ENCODE measurements around the gene HSBP1.

The HSBP1 gene

DNA sequence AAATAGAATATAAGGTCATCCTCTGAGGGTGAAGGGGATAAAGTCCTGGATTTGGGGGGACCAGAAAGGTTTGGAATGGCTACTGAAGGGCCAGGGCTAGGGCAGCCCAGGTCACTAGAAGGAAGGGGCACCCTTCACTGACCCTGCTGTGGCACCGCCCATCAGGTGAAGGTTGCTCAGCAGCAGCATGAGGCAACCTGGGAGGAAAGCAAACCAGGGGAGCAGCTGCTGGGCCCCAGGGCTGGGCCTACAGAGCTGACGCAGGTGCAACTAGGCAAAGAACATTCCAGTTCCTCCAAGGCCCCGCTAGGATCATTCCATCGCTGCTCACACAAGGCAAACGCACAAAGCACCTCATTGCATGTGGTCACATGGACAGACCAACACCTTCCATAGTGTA, 3.4 kb upstream of the HSBP1 start:
- FAIRE-seq, result no peak

GRCh38 chr16:83806036-83806435, 1.7 kb upstream of the HSBP1 start:
- FAIRE-seq, result no peak

DNA sequence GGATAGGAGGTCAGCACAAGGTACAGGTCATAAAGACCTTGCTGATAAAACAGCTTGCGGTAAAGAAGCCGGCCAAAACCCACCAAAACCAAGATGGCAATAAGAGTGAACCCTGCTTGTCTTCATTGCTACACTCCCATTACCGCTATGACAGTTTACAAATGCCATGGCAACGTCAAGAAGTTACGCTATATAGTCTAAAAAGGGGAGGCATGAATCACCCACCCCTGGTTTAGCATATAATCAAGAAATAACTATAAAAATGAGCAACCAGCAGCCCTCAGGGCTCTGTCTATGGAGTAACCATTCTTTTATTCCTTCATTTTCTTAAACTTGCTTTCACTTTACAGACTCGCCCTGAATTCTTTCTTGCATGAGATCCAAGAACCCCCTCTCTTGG, 1.0 kb upstream of the HSBP1 start:
- no peak for FAIRE-seq

DNA sequence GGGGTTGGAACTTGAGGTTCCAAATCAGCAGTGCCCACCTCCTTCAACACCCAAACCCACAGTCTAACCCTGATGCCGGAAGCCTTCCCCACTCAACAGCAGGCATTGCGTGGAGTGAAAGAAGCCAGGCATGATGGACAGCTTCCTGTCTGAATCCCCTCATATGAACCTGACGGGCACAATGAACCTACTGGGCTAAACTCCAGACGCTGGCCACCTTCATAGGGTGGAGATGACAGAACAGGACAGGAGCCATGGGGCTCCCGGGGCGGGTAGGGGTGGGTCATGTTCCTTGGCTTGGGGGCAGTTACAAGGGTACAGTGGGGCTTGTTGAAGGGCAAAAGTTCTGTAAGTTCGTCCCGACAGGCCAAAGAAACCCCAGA, 460 bp upstream of the HSBP1 start:
- FAIRE-seq, result no peak

- no peak for FAIRE-seq
These were observed 816 bp downstream of the HSBP1 start for GRCh38 chr16:83808573-83809014.

GRCh38 chr16:83809092-83809491, 1.3 kb downstream of the HSBP1 start:
- no peak for FAIRE-seq

GRCh38 chr16:83810901-83811300, 3.1 kb downstream of the HSBP1 start:
- no peak for FAIRE-seq

DNA sequence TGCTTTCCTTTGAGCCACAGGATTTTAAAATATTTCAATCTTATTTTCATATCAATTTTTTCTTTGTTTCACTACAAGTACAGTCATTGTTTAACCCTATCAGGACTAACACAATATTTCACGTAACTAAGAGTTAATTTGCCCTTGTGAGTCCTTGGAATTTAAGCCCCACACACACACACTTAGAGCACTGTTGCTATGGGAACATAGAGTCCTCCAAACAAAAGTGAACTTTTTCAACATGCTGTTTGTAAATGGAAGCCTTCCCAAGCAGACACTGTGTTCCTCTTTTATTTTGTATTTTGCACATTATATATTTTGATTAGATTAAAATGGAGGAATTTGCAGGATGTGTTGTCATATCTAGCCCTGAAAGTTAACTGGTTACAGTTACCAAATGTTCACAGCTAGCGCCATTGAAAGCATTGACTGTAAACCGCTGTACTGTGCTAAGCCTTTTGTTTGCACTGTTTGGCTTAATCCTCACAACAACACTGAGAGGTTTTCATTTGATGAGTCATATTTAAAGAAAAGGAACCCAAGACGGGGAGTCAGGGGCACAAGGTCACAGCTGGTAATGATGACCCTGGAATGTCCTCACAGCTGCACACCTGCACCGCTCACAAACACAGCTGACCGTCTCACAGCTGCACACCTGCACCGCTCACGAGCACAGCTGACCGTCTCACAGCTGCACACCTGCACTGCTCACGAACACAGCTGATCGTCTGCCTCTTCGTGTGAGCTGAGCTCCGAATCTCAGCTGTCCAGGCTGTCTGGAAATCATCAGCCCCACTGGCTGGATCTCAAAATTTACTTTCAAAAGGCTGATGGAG, 6.3 kb downstream of the HSBP1 start:
- FAIRE-seq, result no peak

- FAIRE-seq, result no peak
These were observed 6.8 kb downstream of the HSBP1 start for GRCh38 chr16:83814659-83814985.

GRCh38 chr16:83817022-83817421, 9.2 kb downstream of the HSBP1 start:
- FAIRE-seq, result no peak

- no peak for FAIRE-seq
These were observed 10.5 kb downstream of the HSBP1 start for GRCh38 chr16:83818276-83818675.

GRCh38 chr16:83819361-83819760, 11.6 kb downstream of the HSBP1 start:
- FAIRE-seq, result no peak

- FAIRE-seq, result no peak
These were observed 18.6 kb downstream of the HSBP1 start for GRCh38 chr16:83826146-83826913.

GRCh38 chr16:83830091-83830768, 22.5 kb downstream of the HSBP1 start:
- no peak for FAIRE-seq

DNA sequence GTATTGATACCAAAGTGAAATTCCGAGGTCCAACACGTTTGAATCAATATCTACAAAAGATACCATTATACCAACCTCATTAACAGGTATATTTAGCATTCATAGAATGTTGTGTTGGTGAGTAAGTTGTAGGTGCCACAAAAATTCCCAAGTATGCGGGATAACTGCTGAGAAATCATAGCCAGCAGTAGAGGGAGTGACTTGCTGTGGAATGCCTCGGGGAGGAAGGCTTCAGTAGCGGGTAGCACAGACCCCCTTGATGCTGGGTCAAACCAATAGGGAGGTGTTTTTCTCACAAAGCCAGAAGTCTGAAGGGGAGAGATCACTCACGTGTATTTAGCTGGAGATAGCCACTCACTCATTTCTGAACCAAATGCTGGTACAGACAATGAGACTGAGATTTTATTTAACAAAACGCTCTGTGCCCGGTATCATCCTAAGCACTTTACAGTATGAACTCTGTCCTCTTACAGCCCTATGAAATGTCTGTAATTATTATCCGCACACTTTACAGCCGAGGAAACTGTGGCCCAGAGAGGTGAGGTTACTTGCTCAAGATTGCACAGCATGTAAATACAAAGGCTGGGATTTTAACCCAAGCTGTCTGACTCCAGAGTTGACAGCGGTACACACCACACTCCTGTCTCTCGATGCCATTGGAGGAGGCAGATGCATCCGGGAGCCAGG, 23.1 kb downstream of the HSBP1 start:
- FAIRE-seq, result no peak

DNA sequence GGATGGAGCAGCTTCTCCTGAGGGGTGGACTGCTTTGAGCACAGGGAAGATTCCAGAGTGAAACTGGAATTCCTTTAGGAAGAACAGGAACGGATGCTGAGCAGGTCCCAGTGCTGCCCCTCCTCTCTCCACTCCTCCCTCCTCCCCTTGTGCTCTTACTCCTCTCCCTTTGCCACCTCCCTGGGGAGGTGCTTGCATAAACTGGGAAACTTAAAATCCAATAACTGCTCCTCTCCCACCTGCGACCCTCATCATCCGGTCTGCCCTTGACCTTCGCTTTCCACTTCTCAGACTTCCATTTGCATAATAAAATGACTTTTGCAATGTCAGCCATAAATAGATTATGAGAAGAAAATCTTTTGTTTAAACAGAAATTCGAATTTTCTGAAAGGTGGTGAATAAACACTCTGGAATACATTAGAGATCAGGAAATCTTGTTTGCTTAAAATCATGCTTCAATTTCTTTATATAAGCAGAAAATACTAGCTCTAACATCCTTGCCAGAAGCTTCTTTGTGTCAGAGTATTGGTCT, 23.7 kb downstream of the HSBP1 start:
- no peak for FAIRE-seq

GRCh38 chr16:83833921-83834320, 26.1 kb downstream of the HSBP1 start:
- no peak for FAIRE-seq

DNA sequence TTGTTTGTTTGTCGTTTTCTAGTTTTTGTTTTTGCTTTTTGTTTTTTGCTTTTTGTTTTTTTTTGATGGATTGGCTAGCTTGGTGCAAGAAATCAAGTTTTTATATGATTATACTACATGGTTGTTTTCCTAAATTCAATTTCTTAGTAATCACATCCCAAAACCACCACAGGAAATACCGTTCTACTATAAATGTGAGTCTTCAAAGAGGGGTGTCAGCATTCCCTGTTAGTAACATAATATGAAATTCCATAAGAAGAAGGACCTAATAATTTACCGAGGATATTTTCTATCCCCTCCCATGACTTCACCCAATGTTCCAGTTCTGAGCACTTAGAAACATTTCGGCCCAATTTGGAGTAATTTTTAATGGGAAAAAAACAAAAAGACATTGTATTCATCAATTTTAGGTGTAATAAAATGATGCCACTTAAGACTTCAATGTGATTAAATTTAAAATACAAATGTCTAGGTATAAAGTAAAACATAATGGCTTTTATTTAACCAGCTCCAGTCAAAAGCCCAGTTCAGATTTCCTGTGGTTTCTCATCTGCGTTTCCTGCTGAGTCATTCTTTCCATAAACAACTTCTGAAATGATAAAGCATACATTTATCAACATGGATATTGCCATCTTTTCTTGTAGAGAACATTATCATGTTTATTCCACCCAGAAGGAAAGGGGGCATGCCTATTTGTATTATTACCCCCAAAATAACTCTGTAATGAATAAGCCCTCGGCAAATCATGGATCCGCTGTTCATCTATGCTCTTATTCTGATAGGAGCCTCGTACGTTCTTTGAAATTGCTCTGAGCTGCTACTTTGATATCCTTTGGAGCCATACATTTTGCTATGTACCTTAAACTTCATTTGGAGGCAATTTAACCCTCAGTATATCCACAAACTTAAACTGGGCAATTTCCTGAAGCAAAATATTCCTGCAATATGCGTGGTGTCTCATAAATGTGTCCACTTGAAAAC, 28.1 kb downstream of the HSBP1 start:
- no peak for FAIRE-seq

GRCh38 chr16:83837566-83837965, 29.8 kb downstream of the HSBP1 start:
- FAIRE-seq, result no peak

- no peak for FAIRE-seq
These were observed 30.4 kb downstream of the HSBP1 start for GRCh38 chr16:83838151-83838550.

DNA sequence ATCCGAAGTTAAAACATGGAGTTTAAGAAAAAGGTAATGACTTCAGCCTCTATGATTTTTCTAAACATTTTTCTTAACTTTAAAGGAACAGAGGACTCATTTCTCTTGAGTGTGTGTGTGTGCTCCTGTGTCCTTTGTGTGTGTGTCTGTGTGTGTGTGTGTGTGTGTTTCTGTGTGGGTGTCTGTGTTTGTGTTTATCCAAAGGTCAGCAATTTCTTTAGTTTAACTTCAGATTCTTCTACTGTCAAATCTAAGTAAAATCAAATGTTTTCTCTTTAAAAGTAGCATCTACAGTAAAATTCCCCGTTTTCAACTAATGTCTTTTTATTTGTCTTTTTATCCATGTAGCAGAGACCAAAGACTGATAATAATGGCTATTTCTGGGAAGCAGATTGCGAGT, 31.8 kb downstream of the HSBP1 start:
- no peak for FAIRE-seq
